GM15510 (cell line): Measurements from ENCODE around the gene SKP1.

Experiments
- POLR2A ChIP-seq: IDR thresholded peaks from 3 replicates; pipeline ENCODE4 v1.6.1; 2011; ENCODE audit warnings: borderline replicate concordance; ENCODE audit not compliant: insufficient read length; ENCODE audit errors: extremely low read depth

Gene SKP1

GRCh38 chr5:134176511-134177368 is at the start of gene SKP1:
Gene SKP1, minus strand, starts transcription at chr5:134176950. Its CDS starts 2,928 bp downstream, at chr5:134174022.
- TF ChIP-seq POLR2A: peak; percentile 99

- TF ChIP-seq POLR2A: peak; percentile 63
These were observed 49.2 kb upstream of the SKP1 start, which contains the start of gene PPP2CA for GRCh38 chr5:134225780-134226440. Gene PPP2CA, minus strand, starts transcription at chr5:134226073. Its CDS starts 212 bp downstream, at chr5:134225861.

- TF ChIP-seq POLR2A: no peak
These were observed 48.4 kb upstream of the SKP1 start for GRCh38 chr5:134224888-134225779.

GRCh38 chr5:134223406-134224248 is 46.9 kb upstream of the SKP1 start:
- no peak for TF ChIP-seq POLR2A

- TF ChIP-seq POLR2A: no peak
These were observed 39.0 kb upstream of the SKP1 start for GRCh38 chr5:134215757-134216156.

- TF ChIP-seq POLR2A: no peak
These were observed 32.9 kb upstream of the SKP1 start for GRCh38 chr5:134209477-134210245.

GRCh38 chr5:134207696-134208095 is 30.9 kb upstream of the SKP1 start:
- TF ChIP-seq POLR2A: no peak

GRCh38 chr5:134206627-134207160 is 29.9 kb upstream of the SKP1 start:
- TF ChIP-seq POLR2A: no peak

- TF ChIP-seq POLR2A: no peak
These were observed 27.8 kb upstream of the SKP1 start for GRCh38 chr5:134204575-134204974.

- TF ChIP-seq POLR2A: no peak
These were observed 26.9 kb upstream of the SKP1 start for GRCh38 chr5:134203630-134204029.

GRCh38 chr5:134195666-134196065 is 18.9 kb upstream of the SKP1 start:
- no peak for TF ChIP-seq POLR2A

GRCh38 chr5:134189031-134189430 is 12.3 kb upstream of the SKP1 start:
- no peak for TF ChIP-seq POLR2A

GRCh38 chr5:134188092-134188491 is 11.3 kb upstream of the SKP1 start:
- no peak for TF ChIP-seq POLR2A
